Measurements from ENCODE around the gene HMCN1.
"Not testable (repeated sequence)": the region's sequence is repeated elsewhere in the genome, so short reads cannot be mapped to it uniquely, and the experiment has no call there.

HMCN1 gene

GRCh38 chr1:186206048-186206570 is 471.9 kb downstream of the HMCN1 start:
- TF ChIP-seq CTCF (IDR thresholded peaks at IDR 0.05; ENCODE audit: borderline replicate concordance, control extremely low read depth, extremely low read depth, insufficient read depth, missing control alignments): no peak
- in situ Hi-C loops (cut with MboI; ENCODE audit: low sequenced_read_pairs, unreplicated experiment): loop anchor here (25.0 kb wide), 1 partner anchor 394 kb away; no protein-coding TSS in a partner anchor
- DNase-seq (ENCODE audit: low spot score): no peak

- DNase-seq (ENCODE audit: low spot score): no peak
- TF ChIP-seq CTCF (IDR thresholded peaks at IDR 0.05; ENCODE audit: borderline replicate concordance, control extremely low read depth, extremely low read depth, insufficient read depth, missing control alignments): no peak
- in situ Hi-C loops (cut with MboI; ENCODE audit: low sequenced_read_pairs, unreplicated experiment): loop anchor here (25.0 kb wide), 1 partner anchor 395 kb away; no protein-coding TSS in a partner anchor
These were observed 473.3 kb downstream of the HMCN1 start for GRCh38 chr1:186207391-186208085.

- in situ Hi-C loops (cut with MboI; ENCODE audit: low sequenced_read_pairs, unreplicated experiment): loop anchor here (25.0 kb wide), 1 partner anchor 396 kb away; no protein-coding TSS in a partner anchor
- DNase-seq (ENCODE audit: low spot score): no peak
These were observed 474.4 kb downstream of the HMCN1 start for GRCh38 chr1:186208405-186209129.

GRCh38 chr1:186210258-186210657 is 476.1 kb downstream of the HMCN1 start:
- no peak for TF ChIP-seq CTCF (IDR thresholded peaks at IDR 0.05; ENCODE audit: borderline replicate concordance, control extremely low read depth, extremely low read depth, insufficient read depth, missing control alignments)
- DNase-seq (ENCODE audit: low spot score): no peak
- in situ Hi-C loops (cut with MboI; ENCODE audit: low sequenced_read_pairs, unreplicated experiment): loop anchor here (25.0 kb wide), 1 partner anchor 398 kb away; no protein-coding TSS in a partner anchor

More at GRCh38 chr1:186208405-186209129, 474.4 kb downstream of the HMCN1 start:
- TF ChIP-seq CTCF (IDR thresholded peaks at IDR 0.05; ENCODE audit: borderline replicate concordance, control extremely low read depth, extremely low read depth, insufficient read depth, missing control alignments): no peak

- in situ Hi-C loops (cut with MboI; ENCODE audit: low sequenced_read_pairs, unreplicated experiment): loop anchor here (25.0 kb wide), 1 partner anchor 399 kb away; no protein-coding TSS in a partner anchor
These were observed 477.4 kb downstream of the HMCN1 start for GRCh38 chr1:186211583-186211982.

GRCh38 chr1:186212568-186213224 is 478.5 kb downstream of the HMCN1 start:
- in situ Hi-C loops (cut with MboI; ENCODE audit: low sequenced_read_pairs, unreplicated experiment): loop anchor here (25.0 kb wide), 1 partner anchor 400 kb away; no protein-coding TSS in a partner anchor
- TF ChIP-seq CTCF (IDR thresholded peaks at IDR 0.05; ENCODE audit: borderline replicate concordance, control extremely low read depth, extremely low read depth, insufficient read depth, missing control alignments): peak; percentile 75
- peak; percentile 47 for DNase-seq (ENCODE audit: low spot score)

More at GRCh38 chr1:186211583-186211982, 477.4 kb downstream of the HMCN1 start:
- not testable (repeated sequence) for DNase-seq (ENCODE audit: low spot score)
